NCI-H748 (cell line): ENCODE results near the gene ZNF804A.
"Not testable (repeated sequence)": the region's sequence is repeated elsewhere in the genome, so short reads cannot be mapped to it uniquely, and the experiment has no call there.

Experiments
- DNase-seq: peaks from one replicate; lab custom pipeline; 2025; ENCODE audit not compliant: unreplicated experiment; lab: John Stamatoyannopoulos, UW

The ZNF804A gene

DNA sequence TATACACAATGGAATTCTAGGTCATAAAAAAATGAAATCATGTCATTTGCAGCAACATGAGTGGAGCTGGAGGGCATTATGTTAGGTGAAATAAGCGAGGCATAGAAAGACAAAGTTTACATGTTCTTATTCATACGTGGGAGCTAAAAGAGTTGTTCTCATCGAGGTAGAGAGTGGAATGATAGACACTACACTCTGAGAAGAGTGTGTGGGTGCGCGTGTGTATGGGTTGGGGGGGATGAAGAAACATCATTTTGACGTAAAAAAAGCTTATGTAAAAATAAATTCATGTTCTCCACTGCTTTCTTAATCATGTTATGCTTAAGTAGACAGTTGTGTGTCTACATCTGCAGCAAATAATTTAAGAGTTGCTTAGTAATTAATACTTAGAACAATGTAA is 123.6 kb downstream of the ZNF804A start:
- DNase-seq: no peak

DNA sequence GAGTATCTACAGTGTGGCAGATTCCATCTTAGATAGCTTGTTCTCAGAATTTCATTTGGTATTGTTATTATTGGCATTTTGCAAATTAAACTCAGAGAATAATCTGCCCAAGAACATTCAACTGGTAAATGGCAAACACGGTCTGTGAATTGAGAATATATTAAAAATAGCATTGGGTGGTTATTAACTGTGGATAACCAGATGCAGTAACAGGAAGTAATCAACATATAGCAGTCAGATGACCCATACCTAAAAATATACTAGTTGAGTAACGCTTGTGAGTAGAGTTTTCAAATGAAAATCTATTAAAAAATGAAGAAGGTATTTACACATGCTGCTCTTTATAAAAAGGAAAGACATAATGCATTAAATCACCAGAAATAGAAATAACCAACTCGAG is 129.5 kb downstream of the ZNF804A start:
- no peak for DNase-seq

DNA sequence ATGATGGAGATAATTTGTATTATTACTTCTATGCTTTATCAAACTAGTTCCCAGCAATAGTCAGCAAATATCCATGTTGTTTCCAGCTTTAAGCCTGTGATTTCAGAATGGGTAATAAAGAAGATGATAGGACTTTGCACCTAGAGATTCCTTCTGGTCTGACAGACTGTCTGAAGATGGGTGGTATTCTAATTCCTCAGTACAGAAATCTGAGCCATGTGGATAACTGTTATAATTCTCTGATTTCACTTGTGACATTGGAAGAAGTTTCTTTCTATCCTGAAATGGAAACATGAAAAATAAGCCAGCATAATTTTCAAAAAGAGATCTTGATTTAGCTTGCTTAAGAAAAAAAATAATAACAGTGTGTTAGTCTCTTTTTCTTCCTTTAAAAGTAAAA is 130.1 kb downstream of the ZNF804A start:
- no peak for DNase-seq

DNA sequence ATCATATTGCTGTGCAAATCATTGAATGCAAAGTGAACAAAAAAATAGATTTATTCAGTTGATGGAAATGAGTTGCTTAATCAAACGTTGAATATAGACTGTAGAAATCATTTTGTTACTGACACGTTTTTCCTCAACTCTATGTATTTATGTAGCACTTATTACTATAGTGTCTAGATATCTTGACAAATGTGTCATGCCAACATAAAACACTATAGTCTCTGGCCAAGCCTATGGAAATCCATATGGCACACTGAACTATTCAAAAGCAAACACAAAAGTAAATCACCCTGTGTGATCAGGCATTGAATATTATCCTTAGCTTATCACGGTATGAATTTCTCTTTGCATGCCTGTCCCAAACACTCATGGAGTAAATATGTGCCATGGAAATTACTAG is 131.3 kb downstream of the ZNF804A start:
- no peak for DNase-seq

DNA sequence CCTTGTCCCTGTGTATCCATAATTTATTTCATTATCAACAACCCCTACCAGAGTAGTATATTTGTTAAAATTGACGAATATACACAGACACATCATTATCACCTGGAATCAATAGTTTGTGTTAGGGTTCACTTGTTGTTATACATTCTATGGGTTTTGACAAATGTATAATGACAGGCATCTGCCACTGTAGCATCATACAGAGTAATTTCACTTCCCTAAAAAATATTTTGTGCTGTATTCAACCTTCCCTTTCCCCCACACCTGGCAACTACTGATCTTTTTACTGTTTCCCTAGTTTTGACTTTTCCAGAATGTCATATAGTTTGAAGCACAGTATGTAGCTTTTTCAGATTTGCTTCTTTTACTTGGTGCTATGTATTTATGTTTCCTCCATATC is 132.0 kb downstream of the ZNF804A start:
- DNase-seq: no peak

DNA sequence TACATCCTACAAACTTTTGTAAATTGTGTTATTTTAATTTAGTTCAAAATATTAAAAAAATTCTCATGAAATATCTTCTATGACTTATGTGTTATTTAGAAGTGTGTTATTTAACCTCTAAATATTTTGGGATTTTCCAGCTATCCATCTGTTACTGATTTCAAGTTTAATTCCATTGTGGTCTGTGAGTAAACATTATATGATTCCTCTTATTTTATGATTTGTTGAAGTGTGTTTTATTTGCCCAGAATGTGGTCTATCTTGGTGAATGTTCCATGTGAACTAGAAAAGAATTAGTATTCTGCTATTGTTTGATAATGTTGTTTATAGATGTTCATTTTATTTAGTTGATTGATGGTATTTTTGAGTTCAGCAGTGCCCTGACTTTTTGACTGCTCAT is 136.0 kb downstream of the ZNF804A start:
- DNase-seq: no peak

DNA sequence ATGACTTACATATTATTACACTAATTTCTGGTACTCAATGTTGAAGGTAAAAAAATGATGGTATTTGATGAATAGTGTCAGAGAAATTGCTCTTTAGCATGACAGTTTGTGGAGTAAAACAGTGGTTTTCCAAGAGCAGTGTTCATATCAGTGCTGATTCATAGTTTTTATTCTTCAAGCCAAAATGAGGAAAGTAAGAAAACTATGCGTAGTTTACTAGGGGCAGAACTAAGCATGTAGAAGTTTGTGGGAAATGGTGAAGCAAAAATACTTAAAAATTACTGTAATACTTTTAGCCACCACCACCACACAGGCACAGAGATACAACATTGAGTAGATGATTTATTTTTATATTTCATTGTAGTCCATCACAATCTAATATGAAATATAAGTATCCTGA is 137.3 kb downstream of the ZNF804A start:
- DNase-seq: no peak

DNA sequence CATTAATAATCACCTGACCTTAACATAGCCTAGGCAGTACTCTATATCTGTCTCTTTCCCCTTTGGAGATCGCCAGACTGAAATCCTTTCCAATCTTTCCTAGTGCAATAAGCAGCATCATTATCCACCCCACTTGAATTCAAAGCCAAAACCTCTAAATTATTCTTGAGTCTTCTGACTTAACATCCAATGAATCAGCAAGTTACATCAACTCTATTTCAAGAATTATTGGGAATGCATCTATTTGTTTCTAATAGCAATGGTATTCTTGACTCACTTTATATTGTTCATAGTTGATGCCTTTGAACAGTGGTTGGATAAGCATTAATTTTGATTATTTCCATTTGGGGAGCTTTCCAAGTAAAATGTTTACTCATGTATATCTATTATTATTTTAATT is 144.8 kb downstream of the ZNF804A start:
- DNase-seq: no peak

DNA sequence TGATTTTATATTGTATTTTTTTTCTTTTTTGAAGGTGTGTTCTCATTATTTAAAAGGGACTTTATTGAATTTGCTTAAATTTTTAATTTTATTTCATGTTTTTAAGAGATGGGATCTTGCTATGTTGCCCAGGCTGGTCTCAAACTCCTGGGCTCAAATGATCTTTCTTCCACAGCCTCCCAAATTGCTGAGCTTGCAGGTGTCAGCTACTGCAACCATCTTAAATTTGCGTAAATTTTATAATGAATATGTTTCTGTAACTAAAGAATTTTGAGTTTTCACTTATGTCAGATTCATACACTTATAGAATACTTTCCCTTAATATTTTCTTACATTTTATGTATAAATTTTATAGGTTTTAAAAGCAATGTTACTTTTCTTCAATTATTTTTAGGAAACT is 157.8 kb downstream of the ZNF804A start:
- no peak for DNase-seq

DNA sequence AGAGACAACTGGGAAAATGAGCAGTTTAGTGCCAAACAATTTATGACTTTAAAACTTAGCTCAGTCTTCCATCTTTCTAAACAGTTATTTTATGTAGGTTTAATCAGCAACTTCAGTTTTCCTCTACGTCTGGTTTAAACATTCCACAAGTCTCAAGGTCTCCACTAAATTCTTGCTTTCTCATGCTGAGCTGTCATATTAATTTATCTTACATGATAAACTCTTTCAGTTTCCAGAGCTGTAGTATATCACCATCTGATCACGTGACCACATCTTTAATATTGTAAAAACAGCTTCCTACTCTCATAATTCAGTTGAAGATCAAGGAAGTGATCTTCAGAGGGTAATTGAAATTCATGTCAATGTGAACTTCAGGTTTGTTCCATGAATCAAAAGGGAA is 158.6 kb downstream of the ZNF804A start:
- no peak for DNase-seq

DNA sequence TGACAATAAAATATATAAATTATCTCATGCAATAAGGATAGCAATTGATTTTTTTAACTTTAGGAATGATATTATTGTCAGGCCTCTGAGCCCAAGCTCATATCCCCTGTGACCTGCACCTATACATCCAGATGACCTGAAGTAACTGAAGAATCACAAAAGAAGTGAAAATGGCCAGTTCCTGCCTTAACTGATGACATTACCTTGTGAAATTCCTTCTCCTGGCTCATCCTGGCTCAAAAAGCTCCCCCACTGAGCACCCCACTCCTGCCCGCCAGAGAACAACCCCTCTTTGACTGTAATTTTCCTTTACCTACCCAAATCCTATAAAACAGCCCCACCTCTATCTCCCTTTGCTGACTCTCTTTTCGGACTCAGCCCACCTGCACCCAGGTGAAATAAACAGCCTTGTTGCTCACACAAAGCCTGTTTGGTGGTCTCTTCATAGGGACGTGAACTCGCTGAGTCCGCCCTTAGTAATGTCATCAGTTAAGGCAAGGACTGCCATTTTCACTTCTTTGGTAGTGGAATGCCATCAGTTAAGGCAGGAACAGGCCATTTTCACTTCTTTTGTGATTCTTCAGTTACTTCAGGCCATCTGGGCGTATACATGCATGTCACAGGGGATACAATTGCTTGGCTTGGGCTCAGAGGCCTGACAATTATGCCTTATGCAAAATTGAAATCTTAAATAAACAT is 161.4 kb downstream of the ZNF804A start:
- DNase-seq: not testable (repeated sequence)

DNA sequence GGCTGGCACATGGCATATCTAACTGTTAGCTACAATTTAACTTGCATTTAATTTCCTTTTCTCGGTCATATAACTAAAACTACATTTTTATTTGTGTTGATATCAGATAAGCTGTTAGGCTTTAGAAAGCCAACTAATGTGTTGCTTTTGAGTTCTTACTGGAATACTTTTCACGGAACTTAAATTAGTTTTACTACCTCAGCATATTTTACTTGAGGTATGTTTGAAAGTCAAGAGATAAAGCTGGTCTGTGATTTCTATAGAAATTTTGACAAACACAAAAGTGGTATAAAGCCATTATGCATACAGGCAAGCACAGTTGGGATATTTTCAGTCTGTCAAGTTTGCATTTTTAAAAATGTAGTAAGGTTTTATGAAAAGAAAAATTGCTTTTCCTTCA is 162.6 kb downstream of the ZNF804A start:
- DNase-seq: no peak

DNA sequence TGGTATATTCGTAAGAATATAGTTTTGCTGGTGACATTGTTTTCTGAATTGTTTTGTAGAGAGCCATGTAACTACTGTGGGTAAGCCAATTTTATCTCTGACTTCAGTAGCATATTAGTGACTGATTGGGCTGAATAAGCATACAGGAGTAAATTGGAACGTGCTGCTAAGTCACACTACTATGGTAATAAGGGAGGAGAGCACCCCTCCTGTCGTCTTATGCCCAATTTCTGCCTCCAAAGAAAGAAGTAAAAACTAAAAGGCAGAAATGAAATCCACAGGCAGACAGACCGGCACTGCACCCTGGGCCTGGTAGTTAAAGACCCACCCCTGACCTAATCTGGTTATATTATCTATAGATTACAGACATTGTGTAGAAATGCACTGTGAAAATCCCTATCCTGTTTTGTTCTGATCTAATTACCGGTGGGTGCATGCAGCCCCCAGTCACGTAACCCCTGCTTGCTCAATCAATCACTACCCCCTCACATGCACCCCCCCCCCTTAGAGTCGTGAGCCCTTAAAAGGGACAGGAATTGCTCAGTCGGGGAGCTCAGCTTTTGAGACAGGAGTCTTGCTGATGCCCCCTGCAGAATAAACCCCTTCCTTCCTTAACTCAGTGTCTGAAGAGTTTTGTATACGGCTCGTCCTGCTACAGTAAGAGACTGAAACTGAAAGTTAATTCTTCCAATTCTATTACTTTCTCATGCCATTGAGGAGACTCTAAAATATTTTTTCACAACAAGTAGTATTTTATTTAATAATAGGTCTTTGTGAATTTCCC is 167.0 kb downstream of the ZNF804A start:
- DNase-seq: no peak

DNA sequence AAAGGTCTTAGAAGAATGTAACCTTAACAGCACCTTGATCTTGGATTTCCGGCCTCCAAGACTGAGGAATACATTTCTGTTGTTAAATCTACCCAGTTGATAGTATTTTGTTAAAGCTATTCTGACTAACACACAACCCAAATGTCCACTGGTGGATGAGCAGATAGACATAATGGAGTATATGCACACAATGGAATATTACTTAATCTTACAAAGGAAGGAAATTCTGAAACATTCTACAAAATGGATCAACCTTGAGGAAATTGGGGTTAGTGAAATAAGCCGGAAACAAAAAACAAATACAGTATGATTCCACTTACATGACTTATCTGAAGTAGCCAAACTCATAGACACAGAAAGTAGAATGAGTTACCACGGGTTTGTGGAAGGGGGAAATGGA is 168.7 kb downstream of the ZNF804A start:
- DNase-seq: no peak

DNA sequence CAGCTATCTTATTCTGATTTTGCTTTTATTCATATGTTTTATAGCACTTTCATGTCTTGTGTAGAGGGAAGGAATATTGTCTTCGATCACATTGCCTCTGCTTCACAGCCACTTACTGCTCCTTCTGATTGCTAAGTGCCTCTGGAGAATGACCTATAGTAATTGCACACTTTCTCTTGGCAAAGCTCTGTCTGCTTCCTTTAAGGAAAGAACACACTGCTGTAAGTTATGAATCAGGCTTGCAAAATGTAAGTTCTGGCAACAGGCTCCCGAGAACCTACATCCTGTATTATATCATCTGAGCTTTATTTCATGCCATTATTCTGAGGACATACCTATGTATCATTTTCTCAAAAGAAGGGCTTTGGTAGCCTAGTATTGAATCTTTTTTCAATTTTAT is 170.7 kb downstream of the ZNF804A start:
- DNase-seq: no peak

DNA sequence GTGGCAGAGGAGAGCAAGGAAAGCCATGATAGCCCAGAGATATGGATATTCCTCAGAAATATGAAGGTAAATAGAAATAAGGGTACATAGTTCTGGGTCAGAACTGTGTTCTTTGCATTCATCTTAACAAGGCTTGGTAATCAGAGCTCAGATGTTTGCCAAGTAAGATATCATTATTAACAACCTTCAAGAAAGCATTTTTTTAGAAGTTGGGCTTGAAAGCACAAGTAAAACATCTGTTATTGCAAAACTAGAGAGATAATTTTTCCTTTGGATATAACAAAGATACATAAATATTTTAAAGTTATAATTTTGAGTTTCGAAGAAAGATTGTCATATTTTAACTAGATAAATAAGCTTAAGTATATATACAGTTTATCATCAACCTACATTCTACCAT is 171.4 kb downstream of the ZNF804A start:
- DNase-seq: no peak

DNA sequence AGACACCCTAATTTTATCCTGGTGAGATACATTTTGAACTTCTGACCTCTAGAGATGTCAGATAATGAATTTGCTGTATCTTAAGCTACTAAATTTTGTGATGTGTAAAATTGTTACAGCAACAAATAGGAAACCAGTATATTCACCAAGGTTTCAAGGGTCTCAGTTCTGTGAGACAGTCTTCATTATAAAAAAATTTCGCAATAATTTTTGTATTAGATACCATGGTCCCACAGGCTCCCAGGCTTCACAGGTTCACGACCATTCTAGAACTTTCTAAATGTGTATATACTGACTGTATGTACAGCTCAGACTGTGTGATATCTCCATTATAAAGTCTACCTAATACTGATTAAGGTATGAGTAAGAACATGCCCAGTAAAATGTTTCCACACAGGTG is 181.4 kb downstream of the ZNF804A start:
- DNase-seq: no peak

DNA sequence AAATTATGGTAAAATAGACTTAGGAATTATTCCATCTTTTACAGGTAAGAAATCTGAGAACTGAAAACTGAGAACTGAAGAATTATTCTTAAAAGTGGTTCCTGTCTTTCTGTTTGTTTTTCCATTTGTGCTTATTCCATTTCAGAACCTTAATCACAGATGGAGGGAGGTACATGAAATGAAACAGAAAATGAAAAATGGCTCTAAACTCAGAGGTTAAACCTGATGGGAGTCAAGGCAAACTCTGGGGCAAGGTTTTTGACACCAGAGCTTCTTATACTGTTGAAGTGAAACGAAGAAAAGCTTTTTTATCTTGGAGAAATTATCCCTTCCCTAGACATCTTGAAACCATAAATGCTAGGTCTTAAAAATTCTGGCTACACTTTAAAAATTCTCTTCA is 182.1 kb downstream of the ZNF804A start:
- DNase-seq: no peak

DNA sequence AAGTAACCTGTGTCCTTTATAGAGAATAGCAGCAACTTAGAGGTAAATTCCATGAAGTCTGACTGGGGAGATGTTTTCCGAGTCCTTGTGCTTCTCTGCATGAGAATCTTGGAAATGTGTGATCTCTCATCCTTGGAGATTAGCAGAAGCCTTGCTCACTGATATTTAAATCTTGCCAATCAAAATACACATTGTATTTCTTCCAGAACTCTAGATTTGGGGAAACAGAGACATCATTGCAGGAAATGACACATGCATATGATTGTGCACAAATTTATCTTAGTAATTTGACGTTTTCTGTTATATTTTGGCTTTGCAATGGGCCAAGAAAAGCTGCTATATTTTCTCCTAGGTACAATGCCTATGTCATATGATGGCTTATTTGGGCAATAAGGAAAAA is 182.6 kb downstream of the ZNF804A start:
- no peak for DNase-seq

DNA sequence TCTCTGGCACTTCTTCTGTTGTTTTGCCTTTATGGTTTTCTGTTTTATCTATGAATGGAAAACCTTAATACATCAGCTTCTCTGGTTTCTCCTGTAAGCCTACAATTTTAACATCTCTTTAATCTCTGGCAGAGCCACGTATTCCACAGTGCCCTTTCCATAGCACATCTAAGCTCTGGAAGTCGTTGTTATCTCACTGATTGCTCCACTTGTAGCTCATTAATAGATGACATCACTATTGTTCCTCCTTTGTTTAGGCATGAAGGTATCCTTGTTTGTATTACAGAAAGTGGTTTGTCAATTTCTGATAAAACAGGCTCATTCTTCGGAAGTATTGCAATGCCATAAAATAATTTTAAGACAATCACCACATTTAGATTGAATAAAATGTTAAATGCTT is 185.2 kb downstream of the ZNF804A start:
- no peak for DNase-seq

DNA sequence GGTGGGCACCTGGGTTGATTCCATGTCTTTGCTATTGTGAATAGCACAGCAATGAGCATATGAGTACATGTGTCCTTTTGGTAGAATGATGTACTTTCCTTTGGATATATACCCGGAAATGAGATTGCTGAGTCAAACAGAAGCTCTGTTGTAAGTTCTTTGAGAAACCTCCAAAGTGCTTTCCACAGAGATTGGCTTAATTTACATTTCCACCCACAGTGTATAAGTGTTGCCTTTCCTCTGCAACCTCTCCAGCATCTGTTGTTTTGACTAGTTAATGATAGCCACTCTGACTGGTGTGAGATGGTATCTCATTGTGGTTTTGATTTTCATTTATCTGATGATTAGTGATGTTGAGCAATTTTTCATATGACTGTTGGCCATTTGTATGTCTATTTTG is 194.8 kb downstream of the ZNF804A start:
- no peak for DNase-seq

DNA sequence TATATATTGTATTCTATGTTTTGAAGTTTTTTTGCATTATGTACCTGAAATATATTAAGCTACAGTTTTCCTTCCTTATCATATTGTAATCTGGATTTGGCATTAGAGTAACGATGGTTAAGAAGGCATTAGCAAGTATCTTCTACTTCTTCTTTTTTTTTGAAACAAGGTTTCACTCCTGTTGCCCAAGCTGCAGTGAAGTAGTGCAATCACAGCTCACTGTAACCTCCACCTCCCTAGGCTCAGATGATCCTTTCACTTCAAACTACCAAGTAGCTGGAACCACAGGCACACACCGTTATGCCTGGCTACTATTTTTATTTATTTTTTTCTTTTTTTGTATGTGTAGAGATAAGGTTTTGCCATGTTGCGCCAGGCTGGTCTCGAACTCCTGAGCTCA is 201.1 kb downstream of the ZNF804A start:
- DNase-seq: no peak

DNA sequence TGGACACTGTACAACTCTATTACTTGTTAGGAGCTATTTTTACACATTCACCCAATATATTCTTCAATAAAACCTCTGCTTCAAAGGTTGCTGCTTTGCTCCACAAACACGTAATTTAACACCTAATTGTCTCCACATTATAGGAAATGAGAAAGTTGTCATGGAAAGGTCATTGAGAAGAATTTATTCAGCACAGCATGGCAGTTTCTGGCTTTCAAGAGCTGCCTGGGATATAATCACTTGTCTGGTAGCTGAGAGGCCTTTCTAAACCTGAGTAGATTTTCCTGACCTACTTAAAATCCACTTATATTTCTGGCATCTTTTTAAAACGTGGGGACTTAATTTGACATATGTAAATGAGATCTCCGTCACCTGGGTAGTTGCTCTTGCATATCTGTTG is 216.1 kb downstream of the ZNF804A start:
- DNase-seq: peak; percentile 76
